Vagina (tissue), 2 donors: ENCODE measurements around the gene PKM.

Experiments used
- POLR2A ChIP-seq, 2 donors: fragments of 450-650 bp; IDR thresholded peaks; one replicate each; pipeline ENCODE4 v1.6.1; 2017; ENCODE audit warnings: antibody characterized with exemption in 2 of 2, mild to moderate bottlenecking in 2 of 2, moderate library complexity in 2 of 2
- POLR2AphosphoS5 ChIP-seq, 2 donors: sonication (generic); formaldehyde crosslinking; IDR thresholded peaks; one replicate each; pipeline ENCODE4 v1.9.0; 2017; ENCODE audit warnings: antibody characterized with exemption in 2 of 2, mild to moderate bottlenecking in 2 of 2, low read depth in 1 of 2; ENCODE audit not compliant: insufficient read depth in 1 of 2
- TF ChIP-seq, protein P1 (sequence below), 3 experiments: fragments of 450-650 bp in 2 of 3; fragments of 200-600 bp in 1 of 3; sonication (generic) in 1 of 3; IDR thresholded peaks; one replicate each; pipeline ENCODE4 v1.5.1; 2017 to 2019; ENCODE audit warnings: antibody characterized with exemption in 3 of 3, mild to moderate bottlenecking in 2 of 3, moderate library complexity in 2 of 3

DNA sequence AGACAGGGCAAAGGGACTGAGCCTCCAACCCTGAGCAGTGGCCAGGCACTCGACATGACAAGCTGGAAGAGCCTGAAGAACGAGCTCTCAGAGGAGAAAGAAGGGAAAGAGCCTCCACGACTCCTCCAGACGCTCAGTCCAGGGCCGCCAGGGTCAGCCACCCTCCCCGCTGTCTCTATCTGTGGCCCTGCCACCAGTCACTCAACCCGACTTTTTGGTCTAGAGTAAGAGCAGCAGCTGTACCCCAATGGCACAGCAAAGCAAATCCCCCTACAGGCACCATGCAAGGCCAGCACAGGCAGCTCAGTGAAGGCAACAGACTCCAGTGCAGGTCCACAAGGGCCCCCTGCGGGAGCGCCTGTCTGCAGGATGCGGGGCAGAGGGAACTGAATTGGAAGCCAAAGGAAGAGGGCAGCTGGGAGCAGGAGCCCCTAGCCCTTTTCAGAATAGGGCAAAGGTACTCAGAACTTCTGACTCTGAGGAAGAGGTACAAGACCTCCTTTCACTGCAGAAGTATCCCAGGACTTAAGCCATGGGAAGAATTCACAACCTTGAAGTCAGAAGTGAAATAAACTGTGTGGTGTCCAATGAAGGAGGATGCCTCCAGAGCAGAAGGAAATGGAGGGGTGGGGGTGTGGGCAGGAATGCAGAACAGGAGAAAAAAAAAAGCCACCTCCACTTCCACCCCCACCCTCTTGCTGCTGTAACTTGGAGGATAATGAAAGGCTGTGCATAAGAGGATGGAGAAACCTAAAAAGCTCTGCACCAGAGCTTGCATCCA is 24.9 kb downstream of the PKM start:
- TF ChIP-seq, protein P1, sequence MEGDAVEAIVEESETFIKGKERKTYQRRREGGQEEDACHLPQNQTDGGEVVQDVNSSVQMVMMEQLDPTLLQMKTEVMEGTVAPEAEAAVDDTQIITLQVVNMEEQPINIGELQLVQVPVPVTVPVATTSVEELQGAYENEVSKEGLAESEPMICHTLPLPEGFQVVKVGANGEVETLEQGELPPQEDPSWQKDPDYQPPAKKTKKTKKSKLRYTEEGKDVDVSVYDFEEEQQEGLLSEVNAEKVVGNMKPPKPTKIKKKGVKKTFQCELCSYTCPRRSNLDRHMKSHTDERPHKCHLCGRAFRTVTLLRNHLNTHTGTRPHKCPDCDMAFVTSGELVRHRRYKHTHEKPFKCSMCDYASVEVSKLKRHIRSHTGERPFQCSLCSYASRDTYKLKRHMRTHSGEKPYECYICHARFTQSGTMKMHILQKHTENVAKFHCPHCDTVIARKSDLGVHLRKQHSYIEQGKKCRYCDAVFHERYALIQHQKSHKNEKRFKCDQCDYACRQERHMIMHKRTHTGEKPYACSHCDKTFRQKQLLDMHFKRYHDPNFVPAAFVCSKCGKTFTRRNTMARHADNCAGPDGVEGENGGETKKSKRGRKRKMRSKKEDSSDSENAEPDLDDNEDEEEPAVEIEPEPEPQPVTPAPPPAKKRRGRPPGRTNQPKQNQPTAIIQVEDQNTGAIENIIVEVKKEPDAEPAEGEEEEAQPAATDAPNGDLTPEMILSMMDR (IDR thresholded peaks at IDR 0.05), result no peak
- TF ChIP-seq POLR2AphosphoS5 (IDR thresholded peaks at IDR 0.05; ENCODE audit: insufficient read depth in 1 of 2, low read depth in 1 of 2) (no peak), POLR2A (IDR thresholded peaks at IDR 0.05) (no peak)
